A549 (cell line): ENCODE measurements around the gene TMEM51. TPM values are rescaled to one million over a fixed set of nuclear protein-coding genes. Genes with fewer than 3 reads are reported as not detected.

Experiments used
- ATAC-seq, 2 experiments: fragments of 200-7000 bp in 1 of 2; fragments of >200 bp in 1 of 2; cut with Nextera tagmentation in 1 of 2; cut with Tn5 transposase in 1 of 2; 3 replicates each; pipeline versions ENCODE4 v1.8.0 to v1.9.1; 2018 to 2020; ENCODE audit warnings: mild to moderate bottlenecking in 1 of 2, moderate library complexity in 1 of 2
- CTCF ChIA-PET: fragments of 300-600 bp; sonication (Branson Sonifier 250); formaldehyde crosslinking; extraction: SDS; loops from one replicate; lab custom pipeline; 2021; ENCODE audit warnings: antibody characterized with exemption, inconsistent platforms; lab: Yijun Ruan, JAX
- POLR2A ChIA-PET: fragments of 350-600 bp; formaldehyde crosslinking; extraction: SDS; loops from one replicate; lab custom pipeline; 2021; ENCODE audit warnings: antibody characterized with exemption, inconsistent platforms; lab: Yijun Ruan, JAX
- DNase-seq, 2 experiments: peaks; one replicate each; pipeline versions ENCODE4 v3.0.0 to v3.0.0-alpha.2; 2011 to 2016; ENCODE audit warnings: low read depth in 1 of 2, low spot score in 1 of 2
- FAIRE-seq: peaks from 2 replicates; lab custom pipeline; 2011; peaks lifted over from hg19 to GRCh38; lab: Jason Lieb, UNC
- H3K27ac ChIP-seq, 2 experiments: fragments of >200 bp; sonication (Bioruptor Twin); formaldehyde crosslinking; 3 replicates each; pipeline ENCODE4 v1.5.1; 2016 to 2017
- H3K4me1 ChIP-seq: fragments of >200 bp; sonication (Bioruptor Twin); formaldehyde crosslinking; 3 replicates; pipeline ENCODE4 v1.6.1; 2016
- H3K4me2 ChIP-seq: fragments of >200 bp; sonication (Bioruptor Twin); formaldehyde crosslinking; 3 replicates; pipeline ENCODE4 v1.6.1; 2016
- H3K4me3 ChIP-seq: fragments of >200 bp; sonication (Bioruptor Twin); formaldehyde crosslinking; 3 replicates; pipeline ENCODE4 v1.5.1; 2016
- H3K9me3 ChIP-seq: fragments of >200 bp; sonication (Bioruptor Twin); formaldehyde crosslinking; 3 replicates; pipeline ENCODE4 v1.6.1; 2016
- CBX2 ChIP-seq: fragments of 200-600 bp; sonication (generic); IDR thresholded peaks from 2 replicates; pipeline ENCODE4 v1.6.1; 2016; ENCODE audit warnings: low read depth, mild to moderate bottlenecking, borderline replicate concordance
- CBX8 ChIP-seq: fragments of 200-600 bp; sonication (generic); IDR thresholded peaks from 2 replicates; pipeline ENCODE4 v1.6.1; 2016
- EHF ChIP-seq: fragments of 250-450 bp; sonication (Bioruptor Pico); IDR thresholded peaks from 2 replicates; pipeline ENCODE4 v1.5.0; 2020; ENCODE audit warnings: mild to moderate bottlenecking
- EHMT2 ChIP-seq: fragments of 200-600 bp; sonication (generic); IDR thresholded peaks from 2 replicates; pipeline ENCODE4 v1.6.1; 2016; ENCODE audit warnings: antibody characterized with exemption, low read depth, mild to moderate bottlenecking, moderate library complexity
- FOSB ChIP-seq: fragments of 250-450 bp; sonication (Bioruptor Pico); IDR thresholded peaks from 2 replicates; pipeline ENCODE4 v1.5.0; 2020; ENCODE audit warnings: mild to moderate bottlenecking, moderate library complexity
- FOXS1 ChIP-seq: fragments of 250-450 bp; sonication (Bioruptor Pico); IDR thresholded peaks from 2 replicates; pipeline ENCODE4 v1.5.0; 2020; ENCODE audit warnings: mild to moderate bottlenecking, moderate library complexity
- HDAC2 ChIP-seq: fragments of 200-600 bp; sonication (generic); IDR thresholded peaks from 2 replicates; pipeline ENCODE4 v1.6.1; 2016
- JUN ChIP-seq, 2 experiments: fragments of >200 bp; sonication (Bioruptor Twin); formaldehyde crosslinking; IDR thresholded peaks; 2 replicates in 1 of 2; 3 replicates in 1 of 2; pipeline ENCODE4 v1.6.1; 2016 to 2017
- KDM5A ChIP-seq: fragments of 200-600 bp; sonication (generic); IDR thresholded peaks from 2 replicates; pipeline ENCODE4 v1.6.1; 2016; ENCODE audit warnings: antibody characterized with exemption, mild to moderate bottlenecking
- NR3C1 ChIP-seq: fragments of >200 bp; sonication (Bioruptor Twin); formaldehyde crosslinking; IDR thresholded peaks from 3 replicates; pipeline ENCODE4 v1.6.1; 2017
- PHF8 ChIP-seq: fragments of 200-600 bp; sonication (generic); IDR thresholded peaks from 2 replicates; pipeline ENCODE4 v1.6.1; 2016; ENCODE audit warnings: low read depth, mild to moderate bottlenecking, antibody characterized with exemption, moderate library complexity, borderline replicate concordance
- POLR2A ChIP-seq: IDR thresholded peaks from 2 replicates; pipeline ENCODE4 v1.6.1; 2012; ENCODE audit warnings: mild to moderate bottlenecking, low read length
- POLR2AphosphoS2 ChIP-seq: conservative IDR thresholded peaks from 2 replicates; pipeline ENCODE4 v1.6.1; 2012; ENCODE audit warnings: low read length, improper control_type of control experiment, inconsistent platforms
- RARB ChIP-seq: fragments of 250-450 bp; sonication (Bioruptor Pico); IDR thresholded peaks from 2 replicates; pipeline ENCODE4 v1.8.0; 2021; ENCODE audit warnings: mild to moderate bottlenecking, moderate library complexity
- RCOR1 ChIP-seq: fragments of 150-350 bp; IDR thresholded peaks from 2 replicates; pipeline ENCODE4 v1.6.1; 2014; ENCODE audit warnings: antibody characterized with exemption, low read length, low read depth
- RFX5 ChIP-seq: fragments of 450-650 bp; IDR thresholded peaks from 2 replicates; pipeline ENCODE4 v1.7.1; 2014; ENCODE audit warnings: antibody characterized with exemption, mild to moderate bottlenecking, moderate library complexity
- RNF2 ChIP-seq: fragments of 200-600 bp; sonication (generic); IDR thresholded peaks from 2 replicates; pipeline ENCODE4 v1.6.1; 2016; ENCODE audit warnings: low read depth, mild to moderate bottlenecking, antibody characterized with exemption, moderate library complexity, borderline replicate concordance
- SREBF2 ChIP-seq: fragments of 450-650 bp; IDR thresholded peaks from 2 replicates; pipeline ENCODE4 v1.6.1; 2014; ENCODE audit warnings: mild to moderate bottlenecking, moderate library complexity
- TFCP2L1 ChIP-seq: fragments of 250-450 bp; sonication (Bioruptor Pico); IDR thresholded peaks from 2 replicates; pipeline ENCODE4 v1.5.0; 2021; ENCODE audit warnings: mild to moderate bottlenecking
- ZC3H11A ChIP-seq: fragments of 450-650 bp; IDR thresholded peaks from 2 replicates; pipeline ENCODE4 v1.6.1; 2014; ENCODE audit warnings: antibody characterized with exemption, mild to moderate bottlenecking
- ZFP36 ChIP-seq: fragments of 450-650 bp; IDR thresholded peaks from 2 replicates; pipeline ENCODE4 v1.6.1; 2014; ENCODE audit warnings: borderline replicate concordance; ENCODE audit not compliant: partially characterized antibody
- ZNF302 ChIP-seq: fragments of 250-450 bp; sonication (Bioruptor Pico); IDR thresholded peaks from 2 replicates; pipeline ENCODE4 v1.9.0; 2021; ENCODE audit warnings: inconsistent platforms, mild to moderate bottlenecking, moderate library complexity
- ZSCAN20 ChIP-seq: fragments of 250-450 bp; sonication (Bioruptor Pico); IDR thresholded peaks from 2 replicates; pipeline ENCODE4 v1.8.0; 2022; ENCODE audit warnings: mild to moderate bottlenecking, moderate library complexity
- WGBS: methylation state at CpG from one replicate; pipeline ENCODE4 v1.1.6; 2017; ENCODE audit errors: missing lambda C conversion rate; 5-methylcytosine and 5-hydroxymethylcytosine counted together
- polyA plus RNA-seq, 4 experiments: library from polyadenylated mRNA; depleted of rRNA in 3 of 4; stranded (reverse); fragments of >200 nt; fragmentation: RNase III in 1 of 4; extraction: RNeasy Plus Mini Kit Qiagen cat#74134 plus additional on column Dnase treatment in 1 of 4; gene quantifications; 2 replicates in 3 of 4; 3 replicates in 1 of 4; pipeline ENCODE4 v1.2.3, GENCODE V29; 2011 to 2017
- TF ChIP-seq, protein P1 (sequence below): fragments of 250-450 bp; sonication (Bioruptor Pico); IDR thresholded peaks from 2 replicates; pipeline ENCODE4 v1.5.0; 2021; ENCODE audit warnings: mild to moderate bottlenecking, moderate library complexity, borderline replicate concordance
- TF ChIP-seq, protein P2 (sequence below): IDR thresholded peaks from 2 replicates; pipeline ENCODE4 v1.6.1; 2012
- TF ChIP-seq, protein P3 (sequence below): fragments of 250-450 bp; sonication (Bioruptor Pico); IDR thresholded peaks from 2 replicates; pipeline ENCODE4 v1.5.0; 2020; ENCODE audit warnings: low read depth, mild to moderate bottlenecking, moderate library complexity
- TF ChIP-seq, protein P4 (sequence below): fragments of 200-600 bp; sonication (generic); IDR thresholded peaks from 2 replicates; pipeline ENCODE4 v1.6.1; 2016; ENCODE audit warnings: antibody characterized with exemption, mild to moderate bottlenecking, moderate library complexity
- TF ChIP-seq, protein P5 (sequence below): fragments of >200 bp; sonication (Bioruptor Twin); formaldehyde crosslinking; IDR thresholded peaks from 3 replicates; pipeline ENCODE4 v1.5.1; 2016
- TF ChIP-seq, protein P6 (sequence below): IDR thresholded peaks from 2 replicates; pipeline ENCODE4 v1.6.1; 2012

The TMEM51 gene
- polyA plus RNA-seq, 2 of the 4 experiments (the other 2 are of a cell fraction): 20.0 to 22.8 TPM

DNA sequence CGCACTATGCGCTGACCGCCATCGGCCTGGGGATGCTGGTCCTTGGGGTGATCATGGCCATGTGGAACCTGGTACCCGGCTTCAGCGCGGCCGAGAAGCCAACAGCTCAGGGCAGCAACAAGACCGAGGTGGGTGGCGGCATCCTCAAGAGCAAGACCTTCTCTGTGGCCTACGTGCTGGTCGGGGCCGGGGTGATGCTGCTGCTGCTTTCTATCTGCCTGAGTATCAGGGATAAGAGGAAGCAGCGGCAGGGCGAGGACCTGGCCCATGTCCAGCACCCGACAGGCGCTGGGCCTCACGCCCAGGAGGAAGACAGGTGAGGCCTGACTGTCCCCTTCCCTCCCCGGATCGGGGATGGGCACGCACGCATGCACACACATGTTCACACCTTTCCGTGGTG, 61.6 kb downstream of the TMEM51 start:
- Histone ChIP-seq H3K4me3 (no peak overlapping the region), H3K27ac (no peak overlapping the region), H3K9me3 (no peaks in the 10 kb centered on the region), H3K4me1 (peaks cover 16% of the 10 kb centered on the region; the same call in 2 of the 3 replicates), H3K4me2 (no peak overlapping the region)
- FAIRE-seq: no peak
- ChIA-PET POLR2A (no interaction called here), CTCF (interaction anchor here (0.8 to 1.5 kb wide), 3 partner anchors 12 to 63 kb away, joined by 3 to 6 read pairs (median 3); no protein-coding TSS in a partner anchor)
- DNase-seq: no peak
- 95% methylated on average over 17 of the region's 23 CpGs for WGBS
- no peak for ATAC-seq
- TF ChIP-seq POLR2A (no peak), ZNF302 (CRISPR knock-in tag) (no peak), NR3C1 (no peak), ZC3H11A (no peak), RFX5 (no peak), CBX8 (no peak), RARB (CRISPR knock-in tag) (no peak), SREBF2 (no peak), PHF8 (no peak), FOXS1 (CRISPR knock-in tag) (no peak), JUN (IDR thresholded peaks at IDR 0.05) (no peak), CBX2 (no peak), HDAC2 (no peak), RNF2 (no peak), FOSB (no peak), TFCP2L1 (CRISPR knock-in tag) (no peak), EHF (CRISPR knock-in tag) (no peak)
- TF ChIP-seq, protein P1, sequence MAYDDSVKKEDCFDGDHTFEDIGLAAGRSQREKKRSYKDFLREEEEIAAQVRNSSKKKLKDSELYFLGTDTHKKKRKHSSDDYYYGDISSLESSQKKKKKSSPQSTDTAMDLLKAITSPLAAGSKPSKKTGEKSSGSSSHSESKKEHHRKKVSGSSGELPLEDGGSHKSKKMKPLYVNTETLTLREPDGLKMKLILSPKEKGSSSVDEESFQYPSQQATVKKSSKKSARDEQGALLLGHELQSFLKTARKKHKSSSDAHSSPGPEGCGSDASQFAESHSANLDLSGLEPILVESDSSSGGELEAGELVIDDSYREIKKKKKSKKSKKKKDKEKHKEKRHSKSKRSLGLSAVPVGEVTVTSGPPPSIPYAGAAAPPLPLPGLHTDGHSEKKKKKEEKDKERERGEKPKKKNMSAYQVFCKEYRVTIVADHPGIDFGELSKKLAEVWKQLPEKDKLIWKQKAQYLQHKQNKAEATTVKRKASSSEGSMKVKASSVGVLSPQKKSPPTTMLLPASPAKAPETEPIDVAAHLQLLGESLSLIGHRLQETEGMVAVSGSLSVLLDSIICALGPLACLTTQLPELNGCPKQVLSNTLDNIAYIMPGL: no peak
- TF ChIP-seq, protein P2, sequence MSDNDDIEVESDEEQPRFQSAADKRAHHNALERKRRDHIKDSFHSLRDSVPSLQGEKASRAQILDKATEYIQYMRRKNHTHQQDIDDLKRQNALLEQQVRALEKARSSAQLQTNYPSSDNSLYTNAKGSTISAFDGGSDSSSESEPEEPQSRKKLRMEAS: no peak
- TF ChIP-seq, all 56 proteins: peak for 0

DNA sequence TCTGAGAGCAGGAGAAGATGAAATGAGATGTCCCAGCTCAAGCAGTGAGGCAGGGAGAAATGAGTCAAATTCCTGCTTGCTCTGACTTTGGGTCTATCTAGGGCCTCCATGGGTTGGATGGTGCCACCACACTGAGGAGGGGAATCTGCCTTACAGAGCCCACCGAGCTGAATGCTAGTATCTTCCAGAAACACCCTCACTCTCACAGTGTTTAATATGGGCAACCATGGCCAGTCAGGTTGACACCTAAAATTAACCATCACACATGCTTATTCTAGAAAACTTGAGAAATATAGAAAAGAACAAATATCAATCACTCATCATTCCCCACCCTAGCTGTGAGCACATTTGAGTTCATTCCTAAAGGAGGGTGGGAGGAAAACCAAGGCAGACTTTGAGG, 64.1 kb downstream of the TMEM51 start:
- DNase-seq (no peak), ATAC-seq (no peak), FAIRE-seq (no peak)
- WGBS: 100% methylated on average over 1 of the region's 1 CpG
- no peak overlapping the region for H3K4me3 ChIP-seq
- CTCF ChIA-PET: interaction anchor here (0.6 to 1.0 kb wide), 2 partner anchors 65 to 593 kb away, joined by 3 read pairs; no protein-coding TSS in a partner anchor
- H3K27ac ChIP-seq: no peak overlapping the region
- POLR2A ChIA-PET: no interaction called here
- no peak for TF ChIP-seq POLR2AphosphoS2
- TF ChIP-seq EHMT2: no peak
- TF ChIP-seq, protein P3, sequence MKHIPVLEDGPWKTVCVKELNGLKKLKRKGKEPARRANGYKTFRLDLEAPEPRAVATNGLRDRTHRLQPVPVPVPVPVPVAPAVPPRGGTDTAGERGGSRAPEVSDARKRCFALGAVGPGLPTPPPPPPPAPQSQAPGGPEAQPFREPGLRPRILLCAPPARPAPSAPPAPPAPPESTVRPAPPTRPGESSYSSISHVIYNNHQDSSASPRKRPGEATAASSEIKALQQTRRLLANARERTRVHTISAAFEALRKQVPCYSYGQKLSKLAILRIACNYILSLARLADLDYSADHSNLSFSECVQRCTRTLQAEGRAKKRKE (CRISPR knock-in tag): no peak
- TF ChIP-seq KDM5A: no peak
- TF ChIP-seq, protein P4, sequence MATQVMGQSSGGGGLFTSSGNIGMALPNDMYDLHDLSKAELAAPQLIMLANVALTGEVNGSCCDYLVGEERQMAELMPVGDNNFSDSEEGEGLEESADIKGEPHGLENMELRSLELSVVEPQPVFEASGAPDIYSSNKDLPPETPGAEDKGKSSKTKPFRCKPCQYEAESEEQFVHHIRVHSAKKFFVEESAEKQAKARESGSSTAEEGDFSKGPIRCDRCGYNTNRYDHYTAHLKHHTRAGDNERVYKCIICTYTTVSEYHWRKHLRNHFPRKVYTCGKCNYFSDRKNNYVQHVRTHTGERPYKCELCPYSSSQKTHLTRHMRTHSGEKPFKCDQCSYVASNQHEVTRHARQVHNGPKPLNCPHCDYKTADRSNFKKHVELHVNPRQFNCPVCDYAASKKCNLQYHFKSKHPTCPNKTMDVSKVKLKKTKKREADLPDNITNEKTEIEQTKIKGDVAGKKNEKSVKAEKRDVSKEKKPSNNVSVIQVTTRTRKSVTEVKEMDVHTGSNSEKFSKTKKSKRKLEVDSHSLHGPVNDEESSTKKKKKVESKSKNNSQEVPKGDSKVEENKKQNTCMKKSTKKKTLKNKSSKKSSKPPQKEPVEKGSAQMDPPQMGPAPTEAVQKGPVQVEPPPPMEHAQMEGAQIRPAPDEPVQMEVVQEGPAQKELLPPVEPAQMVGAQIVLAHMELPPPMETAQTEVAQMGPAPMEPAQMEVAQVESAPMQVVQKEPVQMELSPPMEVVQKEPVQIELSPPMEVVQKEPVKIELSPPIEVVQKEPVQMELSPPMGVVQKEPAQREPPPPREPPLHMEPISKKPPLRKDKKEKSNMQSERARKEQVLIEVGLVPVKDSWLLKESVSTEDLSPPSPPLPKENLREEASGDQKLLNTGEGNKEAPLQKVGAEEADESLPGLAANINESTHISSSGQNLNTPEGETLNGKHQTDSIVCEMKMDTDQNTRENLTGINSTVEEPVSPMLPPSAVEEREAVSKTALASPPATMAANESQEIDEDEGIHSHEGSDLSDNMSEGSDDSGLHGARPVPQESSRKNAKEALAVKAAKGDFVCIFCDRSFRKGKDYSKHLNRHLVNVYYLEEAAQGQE: no peak
- TF ChIP-seq ZFP36: no peak
- TF ChIP-seq ZSCAN20 (CRISPR knock-in tag): no peak
- TF ChIP-seq, protein P5, sequence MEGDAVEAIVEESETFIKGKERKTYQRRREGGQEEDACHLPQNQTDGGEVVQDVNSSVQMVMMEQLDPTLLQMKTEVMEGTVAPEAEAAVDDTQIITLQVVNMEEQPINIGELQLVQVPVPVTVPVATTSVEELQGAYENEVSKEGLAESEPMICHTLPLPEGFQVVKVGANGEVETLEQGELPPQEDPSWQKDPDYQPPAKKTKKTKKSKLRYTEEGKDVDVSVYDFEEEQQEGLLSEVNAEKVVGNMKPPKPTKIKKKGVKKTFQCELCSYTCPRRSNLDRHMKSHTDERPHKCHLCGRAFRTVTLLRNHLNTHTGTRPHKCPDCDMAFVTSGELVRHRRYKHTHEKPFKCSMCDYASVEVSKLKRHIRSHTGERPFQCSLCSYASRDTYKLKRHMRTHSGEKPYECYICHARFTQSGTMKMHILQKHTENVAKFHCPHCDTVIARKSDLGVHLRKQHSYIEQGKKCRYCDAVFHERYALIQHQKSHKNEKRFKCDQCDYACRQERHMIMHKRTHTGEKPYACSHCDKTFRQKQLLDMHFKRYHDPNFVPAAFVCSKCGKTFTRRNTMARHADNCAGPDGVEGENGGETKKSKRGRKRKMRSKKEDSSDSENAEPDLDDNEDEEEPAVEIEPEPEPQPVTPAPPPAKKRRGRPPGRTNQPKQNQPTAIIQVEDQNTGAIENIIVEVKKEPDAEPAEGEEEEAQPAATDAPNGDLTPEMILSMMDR: no peak
- no peak for TF ChIP-seq FOXS1 (CRISPR knock-in tag)
- TF ChIP-seq EHF (CRISPR knock-in tag): no peak
- no peak for TF ChIP-seq NR3C1
- no peak for TF ChIP-seq POLR2A
- no peak for TF ChIP-seq RCOR1
- TF ChIP-seq, protein P6, sequence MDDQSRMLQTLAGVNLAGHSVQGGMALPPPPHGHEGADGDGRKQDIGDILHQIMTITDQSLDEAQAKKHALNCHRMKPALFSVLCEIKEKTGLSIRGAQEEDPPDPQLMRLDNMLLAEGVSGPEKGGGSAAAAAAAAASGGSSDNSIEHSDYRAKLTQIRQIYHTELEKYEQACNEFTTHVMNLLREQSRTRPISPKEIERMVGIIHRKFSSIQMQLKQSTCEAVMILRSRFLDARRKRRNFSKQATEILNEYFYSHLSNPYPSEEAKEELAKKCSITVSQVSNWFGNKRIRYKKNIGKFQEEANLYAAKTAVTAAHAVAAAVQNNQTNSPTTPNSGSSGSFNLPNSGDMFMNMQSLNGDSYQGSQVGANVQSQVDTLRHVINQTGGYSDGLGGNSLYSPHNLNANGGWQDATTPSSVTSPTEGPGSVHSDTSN: no peak
- TF ChIP-seq PHF8: no peak
- H3K4me2 ChIP-seq: no peak overlapping the region
- no peaks in the 10 kb centered on the region for H3K9me3 ChIP-seq
- peaks cover under 1% of the 10 kb centered on the region; the same call in 2 of the 3 replicates for H3K4me1 ChIP-seq
